ENCODE measurements around the gene PLCH2. TPM values are rescaled to one million over a fixed set of nuclear protein-coding genes. Genes with fewer than 3 reads are reported as not detected.

PLCH2 gene
- total RNA-seq, 2 donors from 2014 or later = 5.7 to 27.4 TPM

DNA sequence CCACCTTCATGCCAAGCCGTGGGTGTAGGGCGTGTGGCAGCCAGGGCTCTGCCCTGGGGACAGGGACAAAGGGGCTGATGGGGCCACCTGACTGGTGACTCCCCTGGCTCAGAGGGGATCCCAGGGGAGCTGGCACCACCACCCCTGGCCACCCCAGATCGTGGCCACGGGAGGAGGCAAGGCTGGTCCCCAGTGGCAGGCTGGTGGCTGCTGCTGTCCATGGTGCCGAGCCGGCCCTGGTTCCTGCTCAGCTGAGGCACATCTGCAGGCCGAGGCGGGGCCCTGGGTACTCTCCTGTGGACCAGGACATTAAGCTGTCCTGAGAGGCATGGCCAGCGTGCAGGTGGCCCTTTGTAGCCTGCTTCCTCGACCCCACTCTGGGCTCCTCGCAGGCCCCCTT is 6.5 kb downstream of the PLCH2 start:
- intact Hi-C loops (cut with DNase I) = no loop called here
- Histone ChIP-seq H3K4me3 (no peak overlapping the region), H3K4me1 (no peaks in the 10 kb centered on the region), H3K36me3 (replicated peaks in 1 of 2; ENCODE audit: insufficient read depth in 1 of 2, low read depth in 2 of 2) (no peaks in the 10 kb centered on the region), H3K27me3 (no peaks in the 10 kb centered on the region), H3K9me3 (no peaks in the 10 kb centered on the region), H3K27ac (no peak overlapping the region)
- DNase-seq = no peak
- WGBS, 2 donors = 61 to 73% methylated on average over 2 to 11 of the region's 11 CpGs
- no peak for TF ChIP-seq POLR2A (IDR thresholded peaks at IDR 0.05)
- no peak for TF ChIP-seq CTCF (IDR thresholded peaks at IDR 0.05)
- no peak for ATAC-seq

DNA sequence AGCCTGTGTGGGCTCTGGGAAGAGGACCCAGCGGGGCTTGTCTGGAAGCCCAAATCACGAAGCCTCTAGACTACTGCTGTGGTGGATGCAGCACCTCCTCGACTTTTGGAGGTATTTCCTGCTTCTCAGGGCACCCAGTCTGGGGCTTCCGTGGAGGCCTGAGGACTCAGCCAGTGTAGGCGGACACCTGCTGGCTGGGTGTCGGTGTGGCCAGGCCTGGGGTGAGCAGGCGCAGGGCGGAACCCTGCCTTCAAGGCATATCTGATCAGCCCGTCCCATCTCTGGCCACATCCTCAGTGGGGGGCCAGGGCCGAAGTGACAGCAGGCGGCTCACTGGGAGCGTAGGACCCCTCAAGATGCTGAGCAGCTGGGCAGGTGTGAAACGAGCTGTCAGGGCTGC is 6.9 kb downstream of the PLCH2 start:
- no peaks in the 10 kb centered on the region for H3K4me1 ChIP-seq
- no peak overlapping the region for H3K27ac ChIP-seq
- H3K9me3 ChIP-seq = no peaks in the 10 kb centered on the region
- TF ChIP-seq POLR2A (IDR thresholded peaks at IDR 0.05) (no peak), CTCF (IDR thresholded peaks at IDR 0.05) (no peak)
- no peaks in the 10 kb centered on the region for H3K36me3 ChIP-seq (replicated peaks in 1 of 2; ENCODE audit: insufficient read depth in 1 of 2, low read depth in 2 of 2)
- 76 to 83% methylated on average over 6 to 13 of the region's 13 CpGs for WGBS, 2 donors
- intact Hi-C loops (cut with DNase I) = no loop called here
- DNase-seq (no peak), ATAC-seq (no peak)
- no peaks in the 10 kb centered on the region for H3K27me3 ChIP-seq
- H3K4me3 ChIP-seq = no peak overlapping the region

DNA sequence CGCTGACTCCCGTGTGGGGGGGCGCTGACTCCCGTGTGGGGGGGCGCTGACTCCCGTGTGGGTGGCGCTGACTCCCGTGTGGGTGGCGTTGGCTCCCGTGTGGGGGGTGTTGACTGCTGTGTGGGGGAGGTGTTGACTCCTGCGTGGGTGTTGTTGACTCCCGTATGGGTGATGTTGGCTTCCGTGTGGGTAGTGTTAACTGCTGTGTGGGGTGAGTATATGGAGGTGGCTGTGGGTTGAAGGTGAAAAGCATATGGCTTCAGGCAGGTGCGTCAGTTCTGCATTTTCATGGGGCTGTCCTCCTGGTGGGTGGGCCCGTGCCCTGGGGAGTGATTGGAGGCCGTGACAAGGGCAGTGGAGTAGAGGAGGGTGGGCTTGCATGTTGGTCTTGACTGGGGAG is 7.9 kb downstream of the PLCH2 start:
- Histone ChIP-seq H3K36me3 (replicated peaks in 1 of 2; ENCODE audit: insufficient read depth in 1 of 2, low read depth in 2 of 2) (no peaks in the 10 kb centered on the region), H3K4me1 (no peaks in the 10 kb centered on the region), H3K4me3 (no peak overlapping the region), H3K27ac (no peak overlapping the region), H3K27me3 (no peaks in the 10 kb centered on the region), H3K9me3 (no peaks in the 10 kb centered on the region)
- no peak for DNase-seq
- 62 to 65% methylated on average over 6 to 16 of the region's 16 CpGs for WGBS, 2 donors
- ATAC-seq = no peak
- intact Hi-C loops (cut with DNase I) = no loop called here
- TF ChIP-seq POLR2A (IDR thresholded peaks at IDR 0.05) (no peak), CTCF (IDR thresholded peaks at IDR 0.05) (no peak)

DNA sequence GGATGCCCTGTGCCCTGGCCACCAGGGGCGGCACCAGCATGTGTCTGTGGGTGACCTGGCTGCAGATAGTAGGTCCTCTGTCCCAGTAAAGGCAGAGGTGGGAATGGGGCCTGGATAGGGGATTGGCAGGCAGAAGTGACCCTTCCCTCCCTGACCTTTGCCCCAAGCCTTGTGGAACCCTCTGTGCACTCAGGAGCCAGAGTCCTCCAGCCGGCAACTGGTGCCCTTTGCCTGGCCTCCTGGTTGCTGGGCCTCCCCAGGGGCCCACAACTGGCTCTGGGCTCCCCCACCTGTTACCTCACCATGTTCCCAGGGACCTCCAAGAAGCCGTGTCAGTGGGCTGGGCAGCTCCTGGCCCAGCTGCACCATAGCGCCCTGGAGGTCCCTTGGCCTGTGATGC is 10.0 kb downstream of the PLCH2 start:
- no peaks in the 10 kb centered on the region for H3K9me3 ChIP-seq
- H3K36me3 ChIP-seq (replicated peaks in 1 of 2; ENCODE audit: insufficient read depth in 1 of 2, low read depth in 2 of 2) = no peaks in the 10 kb centered on the region
- no peaks in the 10 kb centered on the region for H3K4me1 ChIP-seq
- ATAC-seq (no peak), DNase-seq (no peak)
- WGBS, 2 donors = 89 to 100% methylated on average over 1 to 3 of the region's 4 CpGs
- H3K27me3 ChIP-seq = no peaks in the 10 kb centered on the region
- intact Hi-C loops (cut with DNase I) = no loop called here
- H3K27ac ChIP-seq = no peak overlapping the region
- no peak for TF ChIP-seq CTCF (IDR thresholded peaks at IDR 0.05)
- no peak for TF ChIP-seq POLR2A (IDR thresholded peaks at IDR 0.05)
- no peak overlapping the region for H3K4me3 ChIP-seq

DNA sequence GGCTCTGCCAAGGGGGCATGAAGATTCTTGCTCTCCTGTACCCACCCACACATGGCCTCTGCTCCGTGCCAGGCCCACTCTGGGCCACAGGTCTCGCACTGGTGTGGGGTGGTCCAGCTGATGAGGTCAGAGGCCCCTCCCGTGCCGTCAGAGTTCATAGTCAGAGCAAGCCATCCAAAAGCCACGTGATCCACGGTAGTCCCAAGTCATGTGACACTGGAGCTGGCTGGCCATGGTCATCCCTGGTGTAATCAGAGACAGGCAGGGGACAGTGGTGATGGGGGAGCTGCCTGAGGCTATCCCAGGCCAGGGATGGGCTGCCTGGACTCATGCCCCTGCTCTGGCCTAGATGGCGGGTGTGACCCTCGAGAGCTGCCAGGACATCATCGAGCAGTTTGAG is 10.5 kb downstream of the PLCH2 start:
- Histone ChIP-seq H3K36me3 (replicated peaks in 1 of 2; ENCODE audit: insufficient read depth in 1 of 2, low read depth in 2 of 2) (no peaks in the 10 kb centered on the region), H3K27me3 (no peaks in the 10 kb centered on the region), H3K27ac (no peak overlapping the region), H3K4me3 (no peak overlapping the region), H3K9me3 (no peaks in the 10 kb centered on the region), H3K4me1 (no peaks in the 10 kb centered on the region)
- no peak for TF ChIP-seq POLR2A (IDR thresholded peaks at IDR 0.05)
- no peak for TF ChIP-seq CTCF (IDR thresholded peaks at IDR 0.05)
- DNase-seq (no peak), ATAC-seq (no peak)
- WGBS, 2 donors = 80% methylated on average over 1 to 9 of the region's 9 CpGs
- intact Hi-C loops (cut with DNase I) = no loop called here

Data from body of pancreas (tissue), 4 donors.